ENCODE measurements around the gene FMC1. TPM values are rescaled to one million over a fixed set of nuclear protein-coding genes. Genes with fewer than 3 reads are reported as not detected.

FMC1 gene
- total RNA-seq = 1 to 10 TPM in 1 of 2 experiments, under 1 TPM in 1; 0.89 to 1.2 TPM
- 10.1 TPM for polyA plus RNA-seq (2013, experiment 1 of 2)
- 12.3 TPM for polyA plus RNA-seq (2013, experiment 2 of 2)
- 0 to 1.9 (median 0.55) reads per million in 172 experiments for total RNA-seq

GRCh38 chr7:139341058-139341775 lies at the start of gene FMC1:
Gene FMC1, plus strand, starts transcription at chr7:139341337. Its CDS starts 48 bp downstream, at chr7:139341385.
- peaks cover 43% of the 10 kb centered on the region for H3K4me1 Mint-ChIP-seq (ENCODE audit: low read depth)
- peak within 1 kb of the TSS; percentile 99 for H3K27ac Mint-ChIP-seq
- Histone ChIP-seq H3K9me3 (ENCODE audit: control insufficient read depth in 1 of 2, insufficient read depth in 1 of 2, low read length in 2 of 2) (peaks cover 0 to 5% of the 10 kb centered on the region in 2 experiments), H3K36me3 (ENCODE audit: insufficient read depth, low read length) (peaks cover 10% of the 10 kb centered on the region), H3K27me3 (ENCODE audit: control insufficient read depth in 1 of 2, insufficient read depth in 2 of 2, low read length in 2 of 2) (no peaks in the 10 kb centered on the region), H3K27ac (ENCODE audit: low read depth in 1 of 2, low read length in 2 of 2) (peak within 1 kb of the TSS; percentile 98 to 99), H3K4me3 (ENCODE audit: low read length) (peak within 1 kb of the TSS; percentile 79), H3K4me1 (ENCODE audit: insufficient read depth, low read length) (peaks cover 21% of the 10 kb centered on the region)
- intact Hi-C loops (cut with DNase I, micrococcal nuclease) = loop anchor here (1.0 to 10.0 kb wide), 5 partner anchors 18 to 589 kb away; partner anchors contain the start of genes LUC7L2 (in 1 of the 2) and UBN2 (in 1 of the 2)
- peaks cover 35% of the 10 kb centered on the region for H3K36me3 Mint-ChIP-seq (ENCODE audit: low read depth)
- ChIA-PET POLR2A (interaction anchor here (1.1 to 10.5 kb wide), 4 partner anchors 16 to 589 kb away, joined by 3 to 166 read pairs (median 6); partner anchors contain the start of gene LUC7L2), CTCF (no interaction called here)
- DNase-seq = peak; percentile 67 to 92 (median 78)
- H3K4me3 Mint-ChIP-seq = peak within 1 kb of the TSS; percentile 94
- ATAC-seq (ENCODE audit: poor library complexity) = peak; percentile 61
- H3K9me3 Mint-ChIP-seq = peaks cover 4% of the 10 kb centered on the region
- H3K27me3 Mint-ChIP-seq = peaks cover 8% of the 10 kb centered on the region
- TF ChIP-seq CTCF (IDR thresholded peaks at IDR 0.05) = peak; percentile 47

DNA sequence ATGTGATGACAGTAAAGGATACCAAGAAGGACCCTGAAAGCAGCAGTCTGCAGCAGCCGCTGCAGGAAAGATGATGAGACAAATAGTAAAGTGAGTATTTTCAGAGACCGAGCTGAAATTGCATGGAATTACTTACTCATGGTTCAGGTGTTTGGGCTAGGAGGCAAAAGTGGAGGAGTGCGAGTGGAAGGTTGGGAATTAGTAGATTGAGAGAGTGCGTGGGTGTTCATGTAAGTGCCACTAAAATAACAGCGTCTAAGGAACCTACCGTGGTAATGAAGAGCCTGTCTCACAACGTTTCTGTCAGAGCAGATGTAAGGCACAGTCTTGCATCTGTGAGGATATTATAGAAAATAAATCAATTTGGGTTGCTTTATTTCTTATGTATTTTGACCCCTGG lies 48.3 kb upstream of the FMC1 start:
- Mint-ChIP-seq H3K4me1 (ENCODE audit: low read depth) (no peaks in the 10 kb centered on the region), H3K27me3 (no peaks in the 10 kb centered on the region), H3K27ac (no peak overlapping the region), H3K36me3 (ENCODE audit: low read depth) (peaks cover 56% of the 10 kb centered on the region), H3K4me3 (no peak overlapping the region), H3K9me3 (no peaks in the 10 kb centered on the region)
- CTCF ChIA-PET = no interaction called here
- DNase-seq = no peak
- Histone ChIP-seq H3K27me3 (ENCODE audit: control insufficient read depth in 1 of 2, insufficient read depth in 2 of 2, low read length in 2 of 2) (no peaks in the 10 kb centered on the region), H3K27ac (ENCODE audit: low read depth in 1 of 2, low read length in 2 of 2) (no peak overlapping the region), H3K4me1 (ENCODE audit: insufficient read depth, low read length) (no peaks in the 10 kb centered on the region), H3K9me3 (ENCODE audit: control insufficient read depth in 1 of 2, insufficient read depth in 1 of 2, low read length in 2 of 2) (no peaks in the 10 kb centered on the region), H3K4me3 (ENCODE audit: low read length) (no peak overlapping the region), H3K36me3 (ENCODE audit: insufficient read depth, low read length) (peaks cover 6% of the 10 kb centered on the region)
- ATAC-seq (ENCODE audit: poor library complexity) = no peak
- POLR2A ChIA-PET = no interaction called here
- TF ChIP-seq CTCF (IDR thresholded peaks at IDR 0.05) = no peak
- intact Hi-C loops (cut with DNase I, micrococcal nuclease) = no loop called here

- intact Hi-C loops (cut with DNase I, micrococcal nuclease) = no loop called here
- ChIA-PET CTCF (no interaction called here), POLR2A (no interaction called here)
- no peak overlapping the region for H3K4me3 ChIP-seq (ENCODE audit: low read length)
- DNase-seq (no peak), ATAC-seq (ENCODE audit: poor library complexity) (no peak)
- Mint-ChIP-seq H3K27me3 (no peaks in the 10 kb centered on the region), H3K9me3 (no peaks in the 10 kb centered on the region), H3K4me1 (ENCODE audit: low read depth) (no peaks in the 10 kb centered on the region), H3K4me3 (no peak overlapping the region), H3K36me3 (ENCODE audit: low read depth) (peaks cover 53% of the 10 kb centered on the region), H3K27ac (no peak overlapping the region)
- H3K9me3 ChIP-seq (ENCODE audit: control insufficient read depth in 1 of 2, insufficient read depth in 1 of 2, low read length in 2 of 2) = no peaks in the 10 kb centered on the region
- no peaks in the 10 kb centered on the region for H3K4me1 ChIP-seq (ENCODE audit: insufficient read depth, low read length)
- no peak for TF ChIP-seq CTCF (IDR thresholded peaks at IDR 0.05)
- no peak overlapping the region for H3K27ac ChIP-seq (ENCODE audit: low read depth in 1 of 2, low read length in 2 of 2)
- no peaks in the 10 kb centered on the region for H3K27me3 ChIP-seq (ENCODE audit: control insufficient read depth in 1 of 2, insufficient read depth in 2 of 2, low read length in 2 of 2)
- H3K36me3 ChIP-seq (ENCODE audit: insufficient read depth, low read length) = peaks cover 7% of the 10 kb centered on the region
Measured at GRCh38 chr7:139293534-139293933, 47.6 kb upstream of the FMC1 start.

Data from CD4-positive, alpha-beta T cell (primary cell).